HCEC 1CT (cell line): ENCODE results near the gene TIMP3.
"Not testable (repeated sequence)": the region's sequence is repeated elsewhere in the genome, so short reads cannot be mapped to it uniquely, and the experiment has no call there.

Experiments used
- DNase-seq: peaks from one replicate; pipeline ENCODE4 v3.0.0-alpha.2; 2017

TIMP3 gene

GRCh38 chr22:32801537-32802236 lies at the start of gene TIMP3:
Gene TIMP3, plus strand, starts transcription at chr22:32801705. Its CDS starts 297 bp downstream, at chr22:32802002.
- DNase-seq: no peak

GRCh38 chr22:32752326-32752725 lies 49.2 kb upstream of the TIMP3 start:
- DNase-seq: no peak

- no peak for DNase-seq
These were observed 48.5 kb upstream of the TIMP3 start for GRCh38 chr22:32752816-32753520.

- no peak for DNase-seq
These were observed 47.9 kb upstream of the TIMP3 start for GRCh38 chr22:32753591-32753990.

GRCh38 chr22:32754413-32755041 lies 47.0 kb upstream of the TIMP3 start:
- DNase-seq: no peak

- DNase-seq: not testable (repeated sequence)
These were observed 44.3 kb upstream of the TIMP3 start for GRCh38 chr22:32757086-32757762.

GRCh38 chr22:32758866-32759385 lies 42.6 kb upstream of the TIMP3 start:
- DNase-seq: no peak

- no peak for DNase-seq
These were observed 41.1 kb upstream of the TIMP3 start for GRCh38 chr22:32760396-32760795.

GRCh38 chr22:32760815-32761214 lies 40.7 kb upstream of the TIMP3 start:
- no peak for DNase-seq

GRCh38 chr22:32761251-32761903 lies 40.1 kb upstream of the TIMP3 start:
- DNase-seq: no peak

- no peak for DNase-seq
These were observed 37.0 kb upstream of the TIMP3 start for GRCh38 chr22:32764330-32765131.

GRCh38 chr22:32765132-32765618 lies 36.3 kb upstream of the TIMP3 start:
- no peak for DNase-seq

GRCh38 chr22:32771756-32772155 lies 29.7 kb upstream of the TIMP3 start:
- DNase-seq: no peak

GRCh38 chr22:32775957-32776356 lies 25.5 kb upstream of the TIMP3 start:
- no peak for DNase-seq

- DNase-seq: no peak
These were observed 25.1 kb upstream of the TIMP3 start for GRCh38 chr22:32776397-32776796.

GRCh38 chr22:32776802-32777201 lies 24.7 kb upstream of the TIMP3 start:
- DNase-seq: no peak

- DNase-seq: no peak
These were observed 23.5 kb upstream of the TIMP3 start for GRCh38 chr22:32777987-32778386.

- no peak for DNase-seq
These were observed 20.7 kb upstream of the TIMP3 start for GRCh38 chr22:32780726-32781310.

GRCh38 chr22:32781695-32782094 lies 19.8 kb upstream of the TIMP3 start:
- DNase-seq: no peak

GRCh38 chr22:32785321-32786026 lies 16.0 kb upstream of the TIMP3 start:
- no peak for DNase-seq

GRCh38 chr22:32786027-32786418 lies 15.5 kb upstream of the TIMP3 start:
- DNase-seq: no peak
